IPS DF 19.7 (cell line): ENCODE results near the gene EPHB4.
"Not testable (repeated sequence)": the region's sequence is repeated elsewhere in the genome, so short reads cannot be mapped to it uniquely, and the experiment has no call there.

Experiments used
- DNase-seq: peaks from one replicate; pipeline ENCODE4 v3.0.0-alpha.2; 2013; ENCODE audit warnings: low read depth, low spot score

The EPHB4 gene

GRCh38 chr7:100827330-100828226, at the start of gene EPHB4:
TSS of gene EPHB4 (minus strand) at chr7:100827523. CDS start at chr7:100827030, 493 bp downstream.
- no peak for DNase-seq

- DNase-seq, result no peak
Measured at GRCh38 chr7:100875356-100875751, 48.0 kb upstream of the EPHB4 start.

- peak; percentile 86 for DNase-seq
Measured at GRCh38 chr7:100874577-100875355, 47.4 kb upstream of the EPHB4 start, which contains the start of gene SRRT. TSS of gene SRRT (plus strand) at chr7:100875103. CDS start at chr7:100875591, 488 bp downstream.

DNA sequence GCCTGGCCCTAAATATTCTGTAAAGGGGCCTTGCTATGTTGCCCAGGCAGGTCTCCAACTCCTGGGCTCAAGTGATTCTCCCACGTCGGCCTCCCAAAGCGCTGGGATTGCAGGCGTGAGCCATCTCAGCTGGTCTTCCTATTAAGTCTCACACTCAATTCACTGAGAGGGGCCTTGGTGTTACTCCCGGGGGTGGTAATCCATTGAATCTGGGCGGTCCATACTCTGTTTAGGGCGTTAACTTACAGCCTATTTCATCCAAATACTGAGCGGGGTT, 46.9 kb upstream of the EPHB4 start:
- no peak for DNase-seq

- DNase-seq, result no peak
Measured at GRCh38 chr7:100873599-100874299, 46.4 kb upstream of the EPHB4 start.

DNA sequence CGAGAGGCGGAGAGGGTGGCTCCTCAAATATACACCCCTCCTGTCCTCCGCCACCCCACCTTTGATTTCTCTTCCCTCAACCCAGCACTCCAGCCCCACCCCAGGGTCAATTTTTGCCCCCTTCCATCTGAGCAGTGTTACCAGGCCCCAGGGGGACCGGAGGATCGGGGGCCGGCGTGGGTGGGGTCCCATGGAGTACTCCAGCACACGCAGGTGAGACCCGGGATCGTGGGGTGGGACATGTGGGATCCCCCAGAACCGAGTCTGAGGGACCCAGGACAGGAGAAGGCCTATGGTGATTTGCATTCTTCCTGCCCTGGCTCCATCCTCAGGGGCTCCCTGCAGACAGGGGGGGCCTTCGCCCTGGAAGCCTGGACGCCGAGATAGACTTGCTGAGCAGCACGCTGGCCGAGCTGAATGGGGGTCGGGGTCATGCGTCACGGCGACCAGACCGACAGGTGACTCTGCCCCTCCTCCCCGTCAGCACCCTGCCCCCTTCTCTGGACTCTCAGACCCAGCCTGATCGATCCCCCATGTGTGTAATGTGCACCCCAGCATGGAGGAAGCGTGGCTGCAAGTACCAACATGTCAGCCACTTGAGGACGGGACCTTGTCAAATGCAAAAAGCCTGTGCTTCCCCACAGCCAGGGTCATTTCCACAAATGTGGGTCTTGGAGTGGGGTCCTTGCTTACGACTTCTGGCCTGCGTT, 40.6 kb upstream of the EPHB4 start:
- no peak for DNase-seq

DNA sequence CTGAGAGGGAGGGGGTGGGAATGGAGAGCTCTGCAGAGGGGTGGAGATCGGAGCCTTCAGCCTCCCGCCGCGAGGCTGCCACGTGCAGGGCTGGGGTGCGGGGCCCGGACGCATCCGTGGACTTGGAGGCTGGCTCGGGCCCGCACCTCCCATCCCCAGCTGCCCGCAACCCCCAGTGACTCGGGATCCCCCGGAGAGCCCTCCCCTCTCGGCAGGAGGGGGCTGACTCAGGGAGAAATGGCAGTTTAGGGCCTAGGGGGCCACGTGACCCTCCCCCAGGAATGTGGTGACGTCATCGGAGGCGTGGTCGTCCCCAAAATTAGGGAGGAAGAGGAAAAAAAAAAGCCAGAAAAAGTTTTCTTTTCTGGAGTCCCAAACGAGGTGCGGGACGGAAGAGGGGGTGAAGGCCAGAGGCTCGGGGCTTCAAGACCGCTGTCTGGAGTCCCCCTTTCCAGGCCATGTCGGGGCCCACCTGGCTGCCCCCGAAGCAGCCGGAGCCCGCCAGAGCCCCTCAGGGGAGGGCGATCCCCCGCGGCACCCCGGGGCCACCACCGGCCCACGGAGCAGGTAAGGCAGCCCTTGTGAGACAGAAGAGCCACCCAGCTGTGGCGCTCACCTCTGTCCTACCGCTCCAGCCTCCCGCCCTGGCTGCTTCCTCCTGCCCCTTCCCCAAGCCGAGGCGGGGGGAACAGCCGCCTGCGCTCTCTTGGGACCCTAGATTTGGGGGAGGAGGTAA, 39.9 kb upstream of the EPHB4 start, which contains the start of gene TRIP6:
TRIP6 (plus strand) TSS at position 348 of the 736 bp plus-strand sequence; CDS start at position 459, 111 bp downstream.
- no peak for DNase-seq

GRCh38 chr7:100866729-100867039, 39.4 kb upstream of the EPHB4 start:
- no peak for DNase-seq

DNA sequence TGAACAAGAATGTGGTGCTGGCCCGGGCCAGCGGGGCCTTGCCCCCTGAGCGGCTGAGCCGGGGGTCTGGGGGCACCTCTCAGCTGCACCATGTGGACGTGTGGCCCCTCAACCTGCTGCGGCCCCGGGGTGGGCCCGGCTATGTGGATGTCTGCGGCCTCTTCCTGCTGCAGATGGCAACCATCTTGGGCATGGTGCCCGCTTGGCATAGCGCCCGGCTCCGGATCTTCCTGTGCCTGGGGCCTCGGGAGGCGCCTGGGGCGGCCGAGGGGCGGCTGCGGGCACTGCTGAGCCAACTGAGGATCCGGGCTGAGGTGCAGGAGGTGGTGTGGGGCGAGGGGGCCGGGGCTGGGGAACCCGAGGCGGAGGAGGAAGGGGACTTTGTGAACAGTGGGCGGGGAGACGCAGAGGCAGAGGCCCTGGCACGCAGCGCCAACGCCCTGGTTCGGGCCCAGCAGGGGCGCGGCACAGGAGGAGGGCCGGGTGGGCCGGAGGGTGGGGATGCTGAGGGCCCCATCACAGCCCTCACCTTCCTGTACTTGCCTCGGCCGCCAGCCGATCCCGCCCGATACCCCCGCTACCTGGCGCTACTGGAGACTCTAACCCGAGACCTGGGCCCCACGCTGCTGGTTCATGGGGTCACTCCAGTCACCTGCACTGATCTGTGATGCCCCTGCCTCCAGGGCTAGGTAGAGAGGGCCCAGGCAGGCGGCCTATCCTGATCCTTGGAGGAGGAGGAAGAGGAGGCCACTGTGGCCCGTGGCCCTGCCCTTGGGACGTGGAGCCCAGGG, 38.8 kb upstream of the EPHB4 start:
- DNase-seq, result no peak

DNA sequence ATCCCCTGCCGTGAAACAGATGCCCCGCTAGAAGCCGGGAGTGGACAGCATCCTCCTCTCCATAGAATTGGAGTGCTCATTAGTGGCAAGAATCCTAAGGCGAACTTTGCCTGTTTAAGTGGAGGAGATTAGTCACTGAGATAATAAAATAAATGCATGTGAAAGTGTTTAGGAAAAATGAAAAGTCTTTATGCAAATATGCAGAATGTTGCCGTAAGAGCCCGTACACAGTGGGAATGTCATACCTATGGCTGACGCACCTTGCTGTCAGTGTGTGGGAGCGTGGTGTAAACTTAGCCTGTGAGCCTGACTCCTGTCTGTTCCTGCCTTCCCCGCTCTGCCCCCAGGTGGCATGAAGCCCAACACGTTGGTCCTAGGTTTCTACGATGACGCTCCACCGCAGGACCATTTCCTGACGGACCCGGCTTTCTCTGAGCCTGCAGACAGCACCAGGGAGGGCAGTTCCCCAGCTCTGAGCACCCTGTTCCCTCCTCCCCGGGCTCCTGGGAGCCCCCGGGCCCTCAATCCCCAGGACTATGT, 38.1 kb upstream of the EPHB4 start:
- no peak for DNase-seq

- DNase-seq, result no peak
Measured at GRCh38 chr7:100864263-100864845, 37.0 kb upstream of the EPHB4 start.

DNA sequence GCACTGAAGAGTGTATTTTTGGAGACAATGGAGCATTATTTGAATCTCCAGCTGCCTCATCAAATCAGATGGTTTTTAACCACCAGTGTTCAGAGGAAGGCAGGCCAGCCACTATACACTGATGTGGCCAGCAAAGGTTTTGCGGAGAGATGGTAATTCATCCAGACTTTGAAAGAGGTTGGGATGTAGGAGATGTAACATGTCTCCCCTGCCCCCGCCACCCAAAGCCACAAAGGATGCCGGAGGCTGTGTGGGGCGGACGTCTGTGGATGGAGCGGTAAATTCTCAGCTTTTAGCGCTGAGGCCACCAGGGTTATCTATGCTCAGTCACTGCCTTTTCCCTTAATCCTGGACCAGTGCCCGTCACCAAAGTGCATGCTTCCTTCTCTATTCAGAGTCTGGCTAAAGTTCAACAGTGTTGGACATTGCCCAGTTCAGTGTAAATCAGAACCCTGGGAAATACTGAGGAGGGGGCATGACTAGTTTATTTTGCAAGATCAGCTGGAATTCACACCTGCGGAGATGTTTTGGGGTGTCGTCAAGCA, 36.2 kb upstream of the EPHB4 start:
- DNase-seq, result no peak

- DNase-seq, result no peak
Measured at GRCh38 chr7:100861616-100861985, 34.3 kb upstream of the EPHB4 start.

DNA sequence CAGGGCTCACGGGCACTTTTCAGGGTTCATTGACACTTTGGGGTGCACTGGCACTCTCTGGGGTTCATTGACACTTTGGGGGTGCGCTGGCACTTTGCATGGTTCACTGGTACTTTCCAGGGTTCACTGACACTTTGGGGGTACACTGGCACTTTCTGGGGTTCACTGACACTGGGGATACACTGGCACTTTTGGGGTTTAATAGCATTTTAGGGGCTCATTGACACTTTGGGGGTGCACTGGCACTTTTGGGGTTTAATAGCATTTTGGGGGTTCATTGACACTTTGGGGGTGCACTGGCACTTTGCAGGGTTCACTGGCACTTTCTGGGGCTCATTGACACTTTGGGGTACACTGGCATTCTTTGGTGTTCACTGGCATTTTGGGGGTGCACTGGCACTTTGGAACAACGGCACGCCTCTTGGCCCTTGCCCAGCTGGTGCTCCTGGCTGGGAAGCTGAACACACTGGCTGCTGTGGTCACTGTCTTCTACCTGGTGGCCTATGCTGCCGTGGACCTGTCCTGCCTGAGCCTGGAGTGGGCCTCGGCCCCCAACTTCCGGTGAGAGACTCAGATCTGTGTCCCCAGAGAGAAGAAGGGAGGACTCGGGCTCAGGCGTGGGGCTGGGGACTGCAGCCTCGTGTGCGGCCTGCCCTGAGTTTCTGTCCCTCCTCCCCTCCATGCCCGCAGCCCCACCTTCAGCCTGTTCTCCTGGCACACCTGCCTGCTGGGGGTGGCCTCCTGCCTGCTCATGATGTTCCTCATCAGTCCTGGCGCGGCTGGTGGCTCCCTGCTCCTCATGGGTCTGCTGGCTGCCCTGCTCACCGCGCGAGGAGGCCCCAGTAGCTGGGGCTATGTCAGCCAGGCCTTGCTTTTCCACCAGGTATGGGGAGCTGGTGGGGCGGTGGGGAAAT, 33.6 kb upstream of the EPHB4 start:
- no peak for DNase-seq

GRCh38 chr7:100859856-100860255, 32.5 kb upstream of the EPHB4 start:
- DNase-seq, result no peak

- DNase-seq, result no peak
Measured at GRCh38 chr7:100856871-100857282, 29.6 kb upstream of the EPHB4 start.

DNA sequence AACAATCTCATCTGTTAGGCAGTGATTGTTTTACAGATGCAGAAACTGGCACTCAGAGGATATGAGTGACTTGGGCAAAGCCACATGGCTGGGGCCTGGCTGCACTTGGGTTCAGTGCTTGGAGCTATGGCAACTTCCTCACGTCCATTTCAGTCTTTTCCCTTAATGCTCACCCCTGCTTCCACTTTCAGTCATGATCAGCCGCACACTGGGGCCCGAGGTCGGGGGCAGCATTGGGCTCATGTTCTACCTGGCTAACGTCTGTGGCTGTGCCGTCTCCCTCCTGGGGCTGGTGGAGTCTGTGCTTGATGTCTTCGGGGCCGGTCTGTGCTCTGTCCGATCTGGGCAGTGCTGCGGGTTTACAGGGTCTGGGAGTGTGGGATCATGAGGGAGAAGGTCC, 28.2 kb upstream of the EPHB4 start:
- no peak for DNase-seq

DNA sequence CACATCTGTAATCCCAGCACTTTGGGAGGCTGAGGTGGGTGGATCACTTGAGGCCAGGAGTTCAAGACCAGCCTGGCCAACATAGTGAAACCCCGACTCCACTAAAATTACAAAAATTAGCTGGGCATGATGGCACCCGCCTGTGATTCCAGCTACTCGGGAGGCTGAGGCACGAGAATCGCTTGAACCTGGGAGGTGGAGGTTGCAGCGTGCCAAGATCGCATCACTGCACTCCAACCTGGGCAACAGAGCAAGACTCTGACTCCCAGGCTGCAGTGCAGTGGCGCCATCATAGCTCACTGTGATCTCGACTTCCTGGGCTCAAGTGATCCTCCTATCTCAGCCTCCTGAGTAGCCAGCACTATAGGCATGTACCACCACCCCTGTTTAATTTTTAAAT, 27.6 kb upstream of the EPHB4 start:
- DNase-seq, result not testable (repeated sequence)
